ENCODE results near the gene CDH13. TPM values are rescaled to one million over a fixed set of nuclear protein-coding genes. Genes with fewer than 3 reads are reported as not detected.

The CDH13 gene
- total and polyA plus RNA-seq, 10 of the 15 experiments (the other 5 are each of a cell fraction or from before 2014, with no cell fraction given) = under 0.01 to 0.05 TPM; not detected in 8

- no peak for TF ChIP-seq REST (IDR thresholded peaks at IDR 0.05; ENCODE audit: low read depth, low read length)
- TF ChIP-seq POLR2AphosphoS5 (IDR thresholded peaks at IDR 0.05; ENCODE audit: low read length) = no peak
- TF ChIP-seq SRF (IDR thresholded peaks at IDR 0.05; ENCODE audit: low read depth in 2 of 2, low read length in 2 of 2) = no peak
- no peak for TF ChIP-seq SKIL (IDR thresholded peaks at IDR 0.05; ENCODE audit: low read depth, poor library complexity, severe bottlenecking)
- no peak for TF ChIP-seq YBX1 (IDR thresholded peaks at IDR 0.05)
- TF ChIP-seq TCF3 (IDR thresholded peaks at IDR 0.05; ENCODE audit: borderline replicate concordance, insufficient read depth, low read depth, low read length) = no peak
- no peak for TF ChIP-seq HDAC6 (IDR thresholded peaks at IDR 0.05; ENCODE audit: unreplicated experiment)
- no peak for TF ChIP-seq MYC (IDR thresholded peaks at IDR 0.05; ENCODE audit: insufficient read depth, insufficient read length, insufficient replicate concordance, low read length, severe bottlenecking)
These were observed 320.9 kb downstream of the CDH13 start (continued) for GRCh38 chr16:82947698-82948097.
